ENCODE measurements around the gene ABO. TPM values are rescaled to one million over a fixed set of nuclear protein-coding genes. Genes with fewer than 3 reads are reported as not detected.
"Not testable (repeated sequence)": the region's sequence is repeated elsewhere in the genome, so short reads cannot be mapped to it uniquely, and the experiment has no call there.

ABO gene
- total and polyA plus RNA-seq, 9 donors: 0.13 to 8.1 (median 2.9) TPM

- no peaks in the 10 kb centered on the region for H3K4me1 ChIP-seq (ENCODE audit: control insufficient read depth, insufficient read depth, low read length)
- no peaks in the 10 kb centered on the region for H3K9me3 ChIP-seq (replicated peaks; ENCODE audit: control insufficient read depth, low read depth, low read length)
- no peaks in the 10 kb centered on the region for H3K36me3 ChIP-seq (ENCODE audit: control insufficient read depth, insufficient read depth, low read length)
- no peak overlapping the region for H3K27ac ChIP-seq (ENCODE audit: low read length)
- no peaks in the 10 kb centered on the region for H3K27me3 ChIP-seq (ENCODE audit: control insufficient read depth, insufficient read depth, low read length)
- no peak overlapping the region for H3K4me3 ChIP-seq (ENCODE audit: low read length)
- no peak for DNase-seq
- 89% methylated on average over 3 of the region's 6 CpGs for WGBS (ENCODE audit: insufficient coverage)
Measured at GRCh38 chr9:133246991-133247390, 28.0 kb downstream of the ABO start.

GRCh38 chr9:133246562-133246961, 28.4 kb downstream of the ABO start:
- Histone ChIP-seq H3K4me1 (ENCODE audit: control insufficient read depth, insufficient read depth, low read length) (no peaks in the 10 kb centered on the region), H3K27me3 (ENCODE audit: control insufficient read depth, insufficient read depth, low read length) (no peaks in the 10 kb centered on the region), H3K9me3 (replicated peaks; ENCODE audit: control insufficient read depth, low read depth, low read length) (no peaks in the 10 kb centered on the region), H3K4me3 (ENCODE audit: low read length) (no peak overlapping the region), H3K27ac (ENCODE audit: low read length) (no peak overlapping the region), H3K36me3 (ENCODE audit: control insufficient read depth, insufficient read depth, low read length) (no peaks in the 10 kb centered on the region)
- 79% methylated on average over 15 of the region's 16 CpGs for WGBS (ENCODE audit: insufficient coverage)
- DNase-seq: no peak

DNA sequence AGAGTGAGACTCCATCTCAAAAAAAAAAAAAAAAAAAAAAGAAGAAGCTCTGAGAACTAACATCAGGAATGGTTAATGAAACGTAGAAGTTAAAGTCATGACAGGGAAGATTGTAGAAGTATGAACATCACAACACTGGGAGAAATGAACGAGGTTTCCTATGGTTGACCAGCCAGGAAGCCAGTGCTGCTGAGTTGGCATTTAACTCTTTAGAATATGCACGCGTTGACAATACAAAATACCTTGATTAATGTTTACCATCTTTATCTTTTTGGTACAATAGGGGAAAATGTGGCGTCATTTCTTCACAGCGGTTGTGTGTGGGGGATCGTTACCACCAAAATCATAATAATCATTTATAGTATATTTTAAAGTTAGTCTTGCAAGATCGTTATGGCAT, 32.0 kb downstream of the ABO start:
- WGBS (ENCODE audit: insufficient coverage): no CpG with 5 or more reads among the region's 8 CpGs
- H3K27ac ChIP-seq (ENCODE audit: low read length): no peak overlapping the region
- no peaks in the 10 kb centered on the region for H3K9me3 ChIP-seq (replicated peaks; ENCODE audit: control insufficient read depth, low read depth, low read length)
- H3K36me3 ChIP-seq (ENCODE audit: control insufficient read depth, insufficient read depth, low read length): no peaks in the 10 kb centered on the region
- no peak overlapping the region for H3K4me3 ChIP-seq (ENCODE audit: low read length)
- H3K27me3 ChIP-seq (ENCODE audit: control insufficient read depth, insufficient read depth, low read length): peaks cover 4% of the 10 kb centered on the region
- H3K4me1 ChIP-seq (ENCODE audit: control insufficient read depth, insufficient read depth, low read length): peaks cover 13% of the 10 kb centered on the region
- no peak for DNase-seq

GRCh38 chr9:133242241-133242640, 32.8 kb downstream of the ABO start:
- 70% methylated on average over 11 of the region's 14 CpGs for WGBS (ENCODE audit: insufficient coverage)
- peaks cover 4% of the 10 kb centered on the region for H3K27me3 ChIP-seq (ENCODE audit: control insufficient read depth, insufficient read depth, low read length)
- H3K4me3 ChIP-seq (ENCODE audit: low read length): no peak overlapping the region
- peaks cover 19% of the 10 kb centered on the region for H3K4me1 ChIP-seq (ENCODE audit: control insufficient read depth, insufficient read depth, low read length)
- no peak overlapping the region for H3K27ac ChIP-seq (ENCODE audit: low read length)
- H3K9me3 ChIP-seq (replicated peaks; ENCODE audit: control insufficient read depth, low read depth, low read length): no peaks in the 10 kb centered on the region
- DNase-seq: no peak
- H3K36me3 ChIP-seq (ENCODE audit: control insufficient read depth, insufficient read depth, low read length): no peaks in the 10 kb centered on the region

- 91% methylated on average over 11 of the region's 18 CpGs for WGBS (ENCODE audit: insufficient coverage)
- Histone ChIP-seq H3K27ac (ENCODE audit: low read length) (no peak overlapping the region), H3K4me3 (ENCODE audit: low read length) (no peak overlapping the region), H3K9me3 (replicated peaks; ENCODE audit: control insufficient read depth, low read depth, low read length) (no peaks in the 10 kb centered on the region), H3K4me1 (ENCODE audit: control insufficient read depth, insufficient read depth, low read length) (peaks cover 27% of the 10 kb centered on the region), H3K27me3 (ENCODE audit: control insufficient read depth, insufficient read depth, low read length) (peaks cover 4% of the 10 kb centered on the region), H3K36me3 (ENCODE audit: control insufficient read depth, insufficient read depth, low read length) (no peaks in the 10 kb centered on the region)
- DNase-seq: no peak
Measured at GRCh38 chr9:133239533-133240090, 35.4 kb downstream of the ABO start.

GRCh38 chr9:133238851-133239532, 36.0 kb downstream of the ABO start:
- H3K27me3 ChIP-seq (ENCODE audit: control insufficient read depth, insufficient read depth, low read length): peaks cover 4% of the 10 kb centered on the region
- H3K4me1 ChIP-seq (ENCODE audit: control insufficient read depth, insufficient read depth, low read length): peaks cover 27% of the 10 kb centered on the region
- H3K36me3 ChIP-seq (ENCODE audit: control insufficient read depth, insufficient read depth, low read length): no peaks in the 10 kb centered on the region
- 8% methylated on average over 18 of the region's 26 CpGs for WGBS (ENCODE audit: insufficient coverage)
- no peaks in the 10 kb centered on the region for H3K9me3 ChIP-seq (replicated peaks; ENCODE audit: control insufficient read depth, low read depth, low read length)
- H3K4me3 ChIP-seq (ENCODE audit: low read length): peak overlapping the region; percentile 28
- peak overlapping the region; percentile 77 for H3K27ac ChIP-seq (ENCODE audit: low read length)
- DNase-seq: peak; percentile 67

GRCh38 chr9:133238272-133238850, 36.6 kb downstream of the ABO start:
- peak; percentile 90 for DNase-seq
- H3K4me3 ChIP-seq (ENCODE audit: low read length): peak overlapping the region; percentile 28
- H3K27me3 ChIP-seq (ENCODE audit: control insufficient read depth, insufficient read depth, low read length): peaks cover 4% of the 10 kb centered on the region
- H3K4me1 ChIP-seq (ENCODE audit: control insufficient read depth, insufficient read depth, low read length): peaks cover 27% of the 10 kb centered on the region
- no peaks in the 10 kb centered on the region for H3K9me3 ChIP-seq (replicated peaks; ENCODE audit: control insufficient read depth, low read depth, low read length)
- H3K36me3 ChIP-seq (ENCODE audit: control insufficient read depth, insufficient read depth, low read length): no peaks in the 10 kb centered on the region
- H3K27ac ChIP-seq (ENCODE audit: low read length): peak overlapping the region; percentile 94
- 9% methylated on average over 22 of the region's 25 CpGs for WGBS (ENCODE audit: insufficient coverage)

- WGBS (ENCODE audit: insufficient coverage): 25% methylated on average over 12 of the region's 17 CpGs
- peak; percentile 96 for DNase-seq
- Histone ChIP-seq H3K4me1 (ENCODE audit: control insufficient read depth, insufficient read depth, low read length) (peaks cover 27% of the 10 kb centered on the region), H3K4me3 (ENCODE audit: low read length) (no peak overlapping the region), H3K27ac (ENCODE audit: low read length) (peak overlapping the region; percentile 94), H3K27me3 (ENCODE audit: control insufficient read depth, insufficient read depth, low read length) (peaks cover 4% of the 10 kb centered on the region), H3K9me3 (replicated peaks; ENCODE audit: control insufficient read depth, low read depth, low read length) (no peaks in the 10 kb centered on the region), H3K36me3 (ENCODE audit: control insufficient read depth, insufficient read depth, low read length) (no peaks in the 10 kb centered on the region)
Measured at GRCh38 chr9:133237035-133237731, 37.8 kb downstream of the ABO start.

DNA sequence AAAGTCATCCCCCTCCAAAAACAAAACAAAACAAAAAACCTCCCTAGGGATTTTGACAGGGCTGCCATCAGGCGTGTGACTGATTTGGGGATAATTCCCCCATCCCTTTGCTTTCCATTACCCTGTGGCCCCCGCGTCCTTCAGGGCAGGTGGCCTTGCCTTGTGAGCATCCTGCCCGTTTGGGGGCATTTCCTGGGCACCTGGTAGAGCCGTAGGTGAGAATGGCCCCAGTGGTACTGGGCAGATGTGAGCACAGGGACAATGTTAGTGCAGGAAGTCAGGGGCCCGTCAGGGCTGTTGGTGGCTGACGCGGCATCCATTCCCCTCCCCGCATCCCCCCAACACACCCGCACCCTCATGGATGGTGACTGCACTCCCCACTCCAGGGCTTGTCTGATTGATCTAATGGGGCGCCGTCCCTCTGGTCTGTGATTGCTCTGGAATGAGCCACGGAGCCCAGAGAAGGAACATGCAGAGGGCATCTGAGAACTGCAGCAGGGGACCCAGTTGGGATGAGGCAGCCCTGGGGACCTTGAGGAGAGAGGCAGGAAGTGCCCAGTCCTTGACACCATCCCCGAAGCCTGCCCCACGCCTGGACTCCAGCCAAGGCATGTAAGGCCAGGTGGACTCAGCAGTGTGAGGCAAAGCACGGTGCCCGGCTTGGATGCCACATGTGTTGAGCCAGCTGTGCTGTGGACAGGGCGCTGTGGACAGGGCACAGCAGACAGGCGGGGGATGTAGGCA, 38.5 kb downstream of the ABO start:
- not testable (repeated sequence) for DNase-seq; H3K4me3 ChIP-seq (ENCODE audit: low read length)
- 68% methylated on average over 11 of the region's 19 CpGs for WGBS (ENCODE audit: insufficient coverage)

More for the DNA sequence above, 38.5 kb downstream of the ABO start:
- H3K27me3 ChIP-seq (ENCODE audit: control insufficient read depth, insufficient read depth, low read length); H3K9me3 ChIP-seq (replicated peaks; ENCODE audit: control insufficient read depth, low read depth, low read length); H3K36me3 ChIP-seq (ENCODE audit: control insufficient read depth, insufficient read depth, low read length): not testable (repeated sequence)
- peak overlapping the region; percentile 94 for H3K27ac ChIP-seq (ENCODE audit: low read length)
- H3K4me1 ChIP-seq (ENCODE audit: control insufficient read depth, insufficient read depth, low read length): peaks cover 27% of the 10 kb centered on the region
